Osteoblast (primary cell): Measurements from ENCODE around the gene GNG12. TPM values are rescaled to one million over a fixed set of nuclear protein-coding genes. Genes with fewer than 3 reads are reported as not detected.

Experiments used
- DNase-seq: peaks from one replicate; pipeline ENCODE4 v3.0.0; 2011; ENCODE audit warnings: low spot score, mixed read lengths; ENCODE audit not compliant: insufficient read length; ENCODE audit errors: missing footprints
- H2AFZ ChIP-seq: 2 replicates; pipeline ENCODE4 v1.6.0; 2011; ENCODE audit warnings: mild to moderate bottlenecking, low read length
- H3K27ac ChIP-seq: 2 replicates; pipeline ENCODE4 v1.5.1; 2011; ENCODE audit warnings: mild to moderate bottlenecking, low read depth, low read length, moderate library complexity
- H3K27me3 ChIP-seq: 2 replicates; pipeline ENCODE4 v1.6.0; 2012; ENCODE audit warnings: mild to moderate bottlenecking, control low read depth, inconsistent platforms, low read length, moderate library complexity; ENCODE audit not compliant: insufficient read depth
- H3K36me3 ChIP-seq: 2 replicates; pipeline ENCODE4 v1.5.1; 2011; ENCODE audit warnings: mild to moderate bottlenecking, low read length, control low read depth, moderate library complexity; ENCODE audit not compliant: insufficient read depth
- H3K4me1 ChIP-seq: 2 replicates; pipeline ENCODE4 v1.5.1; 2011; ENCODE audit warnings: mild to moderate bottlenecking, low read length, control low read depth, moderate library complexity; ENCODE audit not compliant: insufficient read depth
- H3K4me2 ChIP-seq: 2 replicates; pipeline ENCODE4 v1.6.0; 2011; ENCODE audit warnings: mild to moderate bottlenecking, low read length; ENCODE audit not compliant: insufficient read depth
- H3K4me3 ChIP-seq: fragments of 200-600 bp; sonication (generic); 3 replicates; pipeline ENCODE4 v1.5.1; 2012; ENCODE audit warnings: mild to moderate bottlenecking, low read length, inconsistent platforms; ENCODE audit not compliant: insufficient read depth
- H3K79me2 ChIP-seq: 2 replicates; pipeline ENCODE4 v1.6.0; 2012; ENCODE audit warnings: mild to moderate bottlenecking, low read length, control low read depth, inconsistent platforms; ENCODE audit not compliant: insufficient read depth
- H3K9me3 ChIP-seq: 2 replicates; pipeline ENCODE4 v1.5.1; 2011; ENCODE audit warnings: low read depth, low read length, control low read depth
- H4K20me1 ChIP-seq: 2 replicates; pipeline ENCODE4 v1.6.0; 2012; ENCODE audit warnings: mild to moderate bottlenecking, low read length, control low read depth; ENCODE audit not compliant: insufficient read depth
- CTCF ChIP-seq: IDR thresholded peaks from 2 replicates; pipeline ENCODE4 v1.5.1; 2011; ENCODE audit warnings: mild to moderate bottlenecking, low read depth, low read length, moderate library complexity; ENCODE audit errors: extremely low read depth
- total RNA-seq: library from RNA; depleted of rRNA; stranded (reverse); fragments of >200 nt; gene quantifications from 2 replicates; pipeline ENCODE4 v1.2.3, GENCODE V29; 2012

Gene GNG12
- total RNA-seq, 1 donor, result 219 TPM

- Histone ChIP-seq H3K4me3 (no peak overlapping the region), H3K79me2 (peaks cover 21% of the 10 kb centered on the region), H3K9me3 (no peaks in the 10 kb centered on the region), H3K27me3 (no peaks in the 10 kb centered on the region), H3K4me2 (no peak overlapping the region), H3K4me1 (peaks cover 25% of the 10 kb centered on the region), H2AFZ (no peak overlapping the region), H3K27ac (no peak overlapping the region), H3K36me3 (peaks cover 58% of the 10 kb centered on the region), H4K20me1 (peaks cover 11% of the 10 kb centered on the region)
- no peak for TF ChIP-seq CTCF
- DNase-seq, result no peak
These were observed 128.9 kb downstream of the GNG12 start for GRCh38 chr1:67704351-67704750.

DNA sequence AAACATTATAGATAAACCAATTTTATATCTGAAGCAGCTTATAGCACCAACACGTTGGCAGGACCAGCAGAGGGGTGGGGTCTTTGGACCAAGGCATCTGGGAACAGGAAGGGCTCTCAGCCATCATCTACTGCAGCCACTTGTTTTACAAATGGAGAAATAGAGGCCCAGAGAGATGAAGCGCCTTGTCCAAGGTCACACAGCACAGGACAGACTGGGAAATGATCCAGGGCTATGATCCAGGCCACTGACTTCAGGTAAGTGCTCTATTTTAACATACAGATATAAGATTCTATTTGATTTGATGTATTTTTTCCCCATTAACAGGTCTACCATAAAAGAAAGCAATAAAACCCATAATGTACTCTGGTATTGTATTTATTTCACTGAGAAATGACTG, 131.4 kb downstream of the GNG12 start:
- no peaks in the 10 kb centered on the region for H3K9me3 ChIP-seq
- no peak for TF ChIP-seq CTCF
- peaks cover 5% of the 10 kb centered on the region for H3K79me2 ChIP-seq
- peaks cover 1% of the 10 kb centered on the region for H3K4me1 ChIP-seq
- no peak overlapping the region for H3K4me2 ChIP-seq
- no peak overlapping the region for H2AFZ ChIP-seq
- H3K4me3 ChIP-seq, result no peak overlapping the region
- no peaks in the 10 kb centered on the region for H4K20me1 ChIP-seq
- H3K36me3 ChIP-seq, result peaks cover 53% of the 10 kb centered on the region
- H3K27ac ChIP-seq, result no peak overlapping the region
- DNase-seq, result no peak
- no peaks in the 10 kb centered on the region for H3K27me3 ChIP-seq

DNA sequence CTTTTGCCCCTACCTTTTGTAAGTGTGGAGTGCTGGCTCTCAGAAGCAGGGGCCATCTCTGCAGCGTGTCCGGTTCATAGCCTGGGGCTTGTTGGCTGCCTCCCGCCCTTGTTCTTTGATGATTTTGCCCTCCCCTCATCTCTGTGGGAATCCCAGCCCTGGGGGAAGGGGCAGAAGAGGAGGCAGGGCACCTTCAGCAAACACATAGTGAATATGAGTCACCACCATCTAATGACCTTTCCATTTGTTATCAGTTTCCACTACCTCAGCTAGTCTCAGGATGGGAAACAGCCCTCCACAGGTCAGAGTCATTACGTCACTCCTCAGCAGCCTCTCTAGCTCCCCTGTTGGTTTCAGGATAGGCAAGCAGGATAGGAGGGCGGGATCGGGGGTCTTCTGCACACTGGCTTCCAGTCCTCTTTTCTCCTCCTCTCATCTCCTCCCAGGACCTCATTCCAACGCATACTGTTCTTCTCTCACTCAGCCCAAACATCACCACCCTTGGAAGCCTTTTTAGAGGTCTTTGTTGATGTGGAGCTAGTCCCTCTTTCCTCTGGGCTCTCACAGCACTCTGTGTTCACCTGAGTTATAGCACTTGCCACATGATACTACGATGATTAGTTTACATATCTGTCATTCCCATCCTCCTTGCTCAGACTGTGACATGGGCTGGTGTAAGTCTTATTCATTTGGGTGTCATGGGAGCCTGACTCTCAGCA, 132.4 kb downstream of the GNG12 start:
- Histone ChIP-seq H2AFZ (no peak overlapping the region), H3K27me3 (no peaks in the 10 kb centered on the region), H3K4me3 (no peak overlapping the region), H3K27ac (no peak overlapping the region), H4K20me1 (no peaks in the 10 kb centered on the region), H3K4me1 (no peaks in the 10 kb centered on the region), H3K9me3 (no peaks in the 10 kb centered on the region), H3K4me2 (no peak overlapping the region), H3K79me2 (peaks cover 5% of the 10 kb centered on the region), H3K36me3 (peaks cover 47% of the 10 kb centered on the region)
- peak; percentile 9 for TF ChIP-seq CTCF
- no peak for DNase-seq

DNA sequence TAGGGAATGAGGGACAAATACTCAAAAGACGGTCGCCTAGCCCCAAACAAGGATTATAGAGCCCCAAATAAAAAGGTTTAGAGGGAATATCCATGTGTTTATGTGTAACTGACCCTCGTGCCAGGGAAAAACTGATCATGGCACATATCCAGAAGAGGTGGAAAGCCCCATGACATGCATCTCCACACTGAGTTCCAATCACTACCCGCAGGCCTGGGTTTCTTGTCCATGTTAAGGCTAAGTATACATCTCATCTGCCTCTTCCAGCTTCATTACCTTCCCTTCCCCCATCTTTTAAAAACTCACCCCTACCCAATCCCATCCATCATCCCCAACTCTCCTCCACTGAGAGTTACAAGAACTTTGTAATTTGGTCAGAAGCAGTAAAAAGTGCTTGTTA, 133.0 kb downstream of the GNG12 start:
- no peak overlapping the region for H3K4me3 ChIP-seq
- no peak overlapping the region for H3K27ac ChIP-seq
- peaks cover 41% of the 10 kb centered on the region for H3K36me3 ChIP-seq
- peak; percentile 37 for DNase-seq
- no peak overlapping the region for H2AFZ ChIP-seq
- H3K27me3 ChIP-seq, result no peaks in the 10 kb centered on the region
- no peaks in the 10 kb centered on the region for H4K20me1 ChIP-seq
- H3K4me2 ChIP-seq, result no peak overlapping the region
- no peaks in the 10 kb centered on the region for H3K4me1 ChIP-seq
- H3K9me3 ChIP-seq, result no peaks in the 10 kb centered on the region
- TF ChIP-seq CTCF, result no peak
- peaks cover 4% of the 10 kb centered on the region for H3K79me2 ChIP-seq
